Liver (tissue), 9 donors: ENCODE measurements around the gene PLA2G4F. TPM values are rescaled to one million over a fixed set of nuclear protein-coding genes. Genes with fewer than 3 reads are reported as not detected.
"Not testable (repeated sequence)": the region's sequence is repeated elsewhere in the genome, so short reads cannot be mapped to it uniquely, and the experiment has no call there.

ENCODE experiments used
- DNase-seq: peaks from one replicate; pipeline ENCODE4 v3.0.0-alpha.2; 2017; ENCODE audit warnings: low spot score
- H3K27ac ChIP-seq, 2 donors: one replicate each; pipeline ENCODE4 v1.7.0; 2013; ENCODE audit warnings: inconsistent platforms in 2 of 2, low read length in 2 of 2, control low read depth in 1 of 2, low read depth in 1 of 2, mild to moderate bottlenecking in 1 of 2
- H3K27me3 ChIP-seq, 4 donors: one replicate each; pipeline versions ENCODE4 v1.6.1 to v1.7.0; 2013; ENCODE audit warnings: low read length in 3 of 4, inconsistent platforms in 1 of 4, mild to moderate bottlenecking in 1 of 4, moderate library complexity in 1 of 4; ENCODE audit not compliant: control insufficient read depth in 4 of 4, insufficient read depth in 4 of 4
- H3K36me3 ChIP-seq, 4 donors: one replicate each; pipeline versions ENCODE4 v1.6.1 to v1.7.0; 2013; ENCODE audit warnings: low read length in 3 of 4, mild to moderate bottlenecking in 3 of 4, low read depth in 1 of 4, moderate library complexity in 1 of 4; ENCODE audit not compliant: control insufficient read depth in 4 of 4, insufficient read depth in 3 of 4
- H3K4me1 ChIP-seq, 4 donors: one replicate each; pipeline versions ENCODE4 v1.6.1 to v1.7.0; 2013; ENCODE audit warnings: low read length in 3 of 4, mild to moderate bottlenecking in 3 of 4, moderate library complexity in 1 of 4; ENCODE audit not compliant: control insufficient read depth in 4 of 4, insufficient read depth in 4 of 4
- H3K4me3 ChIP-seq, 3 donors: one replicate each; pipeline versions ENCODE4 v1.6.1 to v1.7.0; 2013; ENCODE audit warnings: low read length in 3 of 3, control low read depth in 1 of 3, low read depth in 1 of 3, mild to moderate bottlenecking in 1 of 3
- H3K9ac ChIP-seq, 2 donors: one replicate each; pipeline ENCODE4 v1.7.0; 2013; ENCODE audit warnings: low read length in 2 of 2, mild to moderate bottlenecking in 2 of 2, moderate library complexity in 2 of 2, control low read depth in 1 of 2, low read depth in 1 of 2
- H3K9me3 ChIP-seq, 4 donors: one replicate each; pipeline versions ENCODE4 v1.6.1 to v1.7.0; 2013; ENCODE audit warnings: low read length in 3 of 4; ENCODE audit not compliant: control insufficient read depth in 4 of 4
- EGR1 ChIP-seq, 2 donors: IDR thresholded peaks; 2 replicates each; pipeline ENCODE4 v1.6.1; 2016 to 2018; ENCODE audit warnings: antibody characterized with exemption in 2 of 2, low read depth in 2 of 2
- FOXA1 ChIP-seq: IDR thresholded peaks from 2 replicates; pipeline ENCODE4 v1.6.1; 2016; ENCODE audit warnings: antibody characterized with exemption
- FOXA2 ChIP-seq: IDR thresholded peaks from 2 replicates; pipeline ENCODE4 v1.6.1; 2016; ENCODE audit warnings: antibody characterized with exemption
- GABPA ChIP-seq, 2 donors: IDR thresholded peaks in 1 of 2; conservative IDR thresholded peaks in 1 of 2; 2 replicates each; pipeline ENCODE4 v1.6.1; 2016; ENCODE audit warnings: antibody characterized with exemption in 2 of 2, mild to moderate bottlenecking in 1 of 2, moderate library complexity in 1 of 2
- HNF4A ChIP-seq, 2 donors: conservative IDR thresholded peaks; 2 replicates each; pipeline ENCODE4 v1.6.1; 2016; ENCODE audit warnings: antibody characterized with exemption in 2 of 2, mild to moderate bottlenecking in 2 of 2
- NR2F2 ChIP-seq: IDR thresholded peaks from 2 replicates; pipeline ENCODE4 v1.6.1; 2016; ENCODE audit warnings: antibody characterized with exemption
- RAD21 ChIP-seq, 2 donors: IDR thresholded peaks; 2 replicates each; pipeline ENCODE4 v1.6.1; 2016; ENCODE audit warnings: antibody characterized with exemption in 2 of 2, mild to moderate bottlenecking in 2 of 2
- RXRA ChIP-seq, 2 donors: IDR thresholded peaks; 2 replicates each; pipeline ENCODE4 v1.6.1; 2017 to 2018; ENCODE audit warnings: antibody characterized with exemption in 2 of 2, mild to moderate bottlenecking in 1 of 2
- SP1 ChIP-seq: IDR thresholded peaks from 2 replicates; pipeline ENCODE4 v1.6.1; 2018; ENCODE audit warnings: antibody characterized with exemption, mild to moderate bottlenecking
- TAF1 ChIP-seq: conservative IDR thresholded peaks from 2 replicates; pipeline ENCODE4 v1.6.1; 2016; ENCODE audit warnings: antibody characterized with exemption, mild to moderate bottlenecking
- YY1 ChIP-seq: IDR thresholded peaks from 2 replicates; pipeline ENCODE4 v1.6.1; 2016; ENCODE audit warnings: antibody characterized with exemption, mild to moderate bottlenecking
- WGBS: extraction: QIAGEN DNeasy Blood & Tissue Kit; methylation state at CpG from one replicate; pipeline ENCODE4 v1.1.7; 2013; 5-methylcytosine and 5-hydroxymethylcytosine counted together
- polyA plus RNA-seq, 2 donors: library from polyadenylated mRNA; stranded (reverse) in 1 of 2; unstranded in 1 of 2; fragments of 200-250 nt in 1 of 2; fragments of >200 nt in 1 of 2; fragmentation: Nextera tagmentation in 1 of 2; extraction: Ambion mirVana in 1 of 2; gene quantifications; one replicate each; pipeline versions ENCODE4 v1.2.1 to v1.2.3, GENCODE V29; 2013 to 2015
- total RNA-seq, 2 donors: library from RNA; depleted of rRNA; stranded (reverse); fragments of >200 nt; gene quantifications; one replicate each; pipeline ENCODE4 v1.2.3, GENCODE V29; 2014
- TF ChIP-seq, protein P1 (sequence below): IDR thresholded peaks from 2 replicates; pipeline ENCODE4 v1.6.1; 2016; ENCODE audit warnings: antibody characterized with exemption
- TF ChIP-seq, protein P2 (sequence below): fragments of 150-350 bp; IDR thresholded peaks from 2 replicates; pipeline ENCODE4 v1.5.1; 2017; ENCODE audit warnings: improper control_type of control experiment, low read depth, low read length; ENCODE audit not compliant: missing input control
- TF ChIP-seq, protein P3 (sequence below): IDR thresholded peaks from 2 replicates; pipeline ENCODE4 v1.6.1; 2016; ENCODE audit warnings: antibody characterized with exemption
- TF ChIP-seq, protein P4 (sequence below): IDR thresholded peaks from 2 replicates; pipeline ENCODE4 v1.6.1; 2016; ENCODE audit warnings: antibody characterized with exemption
- TF ChIP-seq, protein P5 (sequence below): IDR thresholded peaks from 2 replicates; pipeline ENCODE4 v1.6.1; 2016; ENCODE audit warnings: antibody characterized with exemption, mild to moderate bottlenecking
- donor health status: healthy.
- donor health status: healthy.
- donor health status: healthy.
- donor health status: healthy.
- donor health status: healthy.

The PLA2G4F gene
- total and polyA plus RNA-seq, 4 donors = not detected

DNA sequence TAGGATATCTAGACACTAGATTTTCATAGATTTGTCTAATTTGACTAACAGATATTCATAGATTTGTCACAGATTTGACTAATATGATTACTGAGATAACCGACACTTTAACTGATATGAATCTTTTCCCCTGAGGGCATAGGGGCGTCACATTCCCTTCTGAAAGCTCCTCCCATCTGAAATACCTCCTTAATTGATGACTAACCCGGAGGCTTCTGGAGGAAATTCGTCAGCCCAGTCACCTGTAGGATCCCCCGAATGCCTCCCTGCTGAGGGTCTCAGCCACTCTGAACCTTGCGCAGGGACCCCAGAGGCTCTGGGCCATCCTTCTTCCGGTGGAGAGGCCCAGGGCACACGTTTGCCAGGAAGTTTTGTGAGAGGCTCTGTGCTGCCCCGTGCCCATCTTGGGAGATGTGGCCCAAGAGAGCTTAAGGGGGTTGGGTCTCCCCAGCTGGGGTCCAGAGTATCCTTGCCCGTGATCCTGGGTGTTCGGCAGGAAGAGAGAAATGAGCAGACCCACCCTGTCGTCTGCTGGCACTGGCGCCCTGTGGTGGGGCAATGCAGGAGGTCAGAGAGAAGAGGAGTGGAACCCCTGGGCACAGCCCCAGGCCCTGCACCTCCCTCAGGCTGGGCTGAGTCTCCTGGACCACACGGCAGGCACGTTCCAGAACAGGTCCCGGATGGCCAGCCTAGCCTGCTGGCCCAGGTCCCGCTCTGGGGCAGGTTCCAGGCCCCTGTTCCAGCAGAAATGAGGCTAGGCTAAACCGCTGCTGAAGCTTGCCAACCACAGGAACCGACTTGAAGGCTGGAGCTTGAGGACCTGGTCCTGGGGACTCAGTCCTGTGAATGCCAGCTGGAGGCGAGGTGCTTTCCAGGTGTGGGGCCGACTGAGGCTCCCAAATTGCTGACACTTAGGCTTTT, 63.8 kb downstream of the PLA2G4F start:
- no peak overlapping the region for H3K9ac ChIP-seq
- TF ChIP-seq YY1 (no peak), NR2F2 (no peak)
- TF ChIP-seq, protein P1, sequence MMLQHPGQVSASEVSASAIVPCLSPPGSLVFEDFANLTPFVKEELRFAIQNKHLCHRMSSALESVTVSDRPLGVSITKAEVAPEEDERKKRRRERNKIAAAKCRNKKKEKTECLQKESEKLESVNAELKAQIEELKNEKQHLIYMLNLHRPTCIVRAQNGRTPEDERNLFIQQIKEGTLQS = no peak
- no peaks in the 10 kb centered on the region for H3K27me3 ChIP-seq
- H3K9me3 ChIP-seq = no peaks in the 10 kb centered on the region
- no peak overlapping the region for H3K4me3 ChIP-seq
- no peak for DNase-seq
- no peaks in the 10 kb centered on the region for H3K36me3 ChIP-seq
- no peak overlapping the region for H3K27ac ChIP-seq
- H3K4me1 ChIP-seq = no peaks in the 10 kb centered on the region
- WGBS = 85% methylated on average over 21 of the region's 21 CpGs

DNA sequence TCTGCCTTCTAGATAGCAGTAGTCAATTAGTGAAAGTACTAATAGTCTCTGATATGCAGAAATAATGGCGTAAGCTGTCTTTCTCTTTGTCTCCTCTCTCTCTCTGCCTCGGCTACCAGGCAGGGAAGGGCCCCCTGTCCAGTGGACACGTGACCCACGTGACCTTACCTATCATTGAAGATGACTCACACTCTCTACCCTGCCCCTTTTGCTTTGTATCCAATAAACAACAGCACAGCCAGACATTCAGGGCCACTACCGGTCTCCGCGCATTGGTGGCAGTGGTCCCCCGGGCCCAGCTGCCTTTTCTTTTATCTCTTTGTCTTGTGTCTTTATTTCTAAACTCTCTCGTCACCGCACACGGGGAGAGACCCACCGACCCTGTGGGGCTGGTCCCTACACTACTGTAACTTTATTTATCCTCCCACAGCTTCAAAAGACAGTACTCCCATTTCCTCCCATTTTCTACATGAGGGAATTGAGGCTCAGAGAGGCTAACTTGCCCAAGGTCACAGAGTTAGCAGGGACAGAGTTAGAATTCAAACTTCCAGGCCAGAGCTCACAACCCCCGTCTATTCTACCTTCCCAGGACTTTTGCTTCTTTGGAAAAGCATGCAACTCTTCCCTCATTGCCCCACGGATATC, 64.6 kb downstream of the PLA2G4F start:
- not testable (repeated sequence) for H3K4me1 ChIP-seq, H3K9me3 ChIP-seq, H3K27me3 ChIP-seq, H3K4me3 ChIP-seq, H3K36me3 ChIP-seq, DNase-seq, H3K9ac ChIP-seq, H3K27ac ChIP-seq
- 87% methylated on average over 14 of the region's 14 CpGs for WGBS

DNA sequence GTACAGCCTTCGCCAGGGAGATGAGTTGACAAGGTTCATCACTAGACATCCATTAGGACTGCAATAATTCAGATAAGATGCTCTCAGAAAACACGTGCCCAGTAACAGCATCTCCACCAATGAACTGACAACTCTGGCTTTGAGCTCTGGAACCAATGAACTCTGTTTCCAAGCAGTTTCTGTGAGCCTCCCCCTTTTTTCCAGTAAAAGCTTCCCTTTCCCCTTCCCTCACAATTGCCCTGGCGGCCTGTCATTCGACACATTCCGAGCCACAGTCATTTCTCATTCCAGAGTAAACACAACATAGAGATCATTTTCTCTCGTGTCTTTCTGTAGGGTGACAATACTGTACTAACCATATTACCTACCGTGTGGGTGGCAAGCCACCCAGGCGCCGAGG, 65.7 kb downstream of the PLA2G4F start:
- H3K9ac ChIP-seq = no peak overlapping the region
- H3K9me3 ChIP-seq = no peaks in the 10 kb centered on the region
- no peaks in the 10 kb centered on the region for H3K4me1 ChIP-seq
- TF ChIP-seq YY1 (no peak), NR2F2 (no peak), RXRA (IDR thresholded peaks at IDR 0.05) (no peak), TAF1 (no peak), SP1 (no peak), RAD21 (IDR thresholded peaks at IDR 0.05) (no peak), FOXA2 (no peak), GABPA (IDR thresholded peaks at IDR 0.05 in 1 of 2, conservative IDR thresholded peaks at IDR 0.05 in 1 of 2) (no peak), EGR1 (IDR thresholded peaks at IDR 0.05; ENCODE audit: low read depth in 2 of 2) (no peak), HNF4A (conservative IDR thresholded peaks at IDR 0.05) (no peak), FOXA1 (no peak)
- TF ChIP-seq, protein P2, sequence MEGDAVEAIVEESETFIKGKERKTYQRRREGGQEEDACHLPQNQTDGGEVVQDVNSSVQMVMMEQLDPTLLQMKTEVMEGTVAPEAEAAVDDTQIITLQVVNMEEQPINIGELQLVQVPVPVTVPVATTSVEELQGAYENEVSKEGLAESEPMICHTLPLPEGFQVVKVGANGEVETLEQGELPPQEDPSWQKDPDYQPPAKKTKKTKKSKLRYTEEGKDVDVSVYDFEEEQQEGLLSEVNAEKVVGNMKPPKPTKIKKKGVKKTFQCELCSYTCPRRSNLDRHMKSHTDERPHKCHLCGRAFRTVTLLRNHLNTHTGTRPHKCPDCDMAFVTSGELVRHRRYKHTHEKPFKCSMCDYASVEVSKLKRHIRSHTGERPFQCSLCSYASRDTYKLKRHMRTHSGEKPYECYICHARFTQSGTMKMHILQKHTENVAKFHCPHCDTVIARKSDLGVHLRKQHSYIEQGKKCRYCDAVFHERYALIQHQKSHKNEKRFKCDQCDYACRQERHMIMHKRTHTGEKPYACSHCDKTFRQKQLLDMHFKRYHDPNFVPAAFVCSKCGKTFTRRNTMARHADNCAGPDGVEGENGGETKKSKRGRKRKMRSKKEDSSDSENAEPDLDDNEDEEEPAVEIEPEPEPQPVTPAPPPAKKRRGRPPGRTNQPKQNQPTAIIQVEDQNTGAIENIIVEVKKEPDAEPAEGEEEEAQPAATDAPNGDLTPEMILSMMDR = no peak
- TF ChIP-seq, protein P3, sequence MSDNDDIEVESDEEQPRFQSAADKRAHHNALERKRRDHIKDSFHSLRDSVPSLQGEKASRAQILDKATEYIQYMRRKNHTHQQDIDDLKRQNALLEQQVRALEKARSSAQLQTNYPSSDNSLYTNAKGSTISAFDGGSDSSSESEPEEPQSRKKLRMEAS = no peak
- TF ChIP-seq, protein P1 = no peak
- TF ChIP-seq, protein P4, sequence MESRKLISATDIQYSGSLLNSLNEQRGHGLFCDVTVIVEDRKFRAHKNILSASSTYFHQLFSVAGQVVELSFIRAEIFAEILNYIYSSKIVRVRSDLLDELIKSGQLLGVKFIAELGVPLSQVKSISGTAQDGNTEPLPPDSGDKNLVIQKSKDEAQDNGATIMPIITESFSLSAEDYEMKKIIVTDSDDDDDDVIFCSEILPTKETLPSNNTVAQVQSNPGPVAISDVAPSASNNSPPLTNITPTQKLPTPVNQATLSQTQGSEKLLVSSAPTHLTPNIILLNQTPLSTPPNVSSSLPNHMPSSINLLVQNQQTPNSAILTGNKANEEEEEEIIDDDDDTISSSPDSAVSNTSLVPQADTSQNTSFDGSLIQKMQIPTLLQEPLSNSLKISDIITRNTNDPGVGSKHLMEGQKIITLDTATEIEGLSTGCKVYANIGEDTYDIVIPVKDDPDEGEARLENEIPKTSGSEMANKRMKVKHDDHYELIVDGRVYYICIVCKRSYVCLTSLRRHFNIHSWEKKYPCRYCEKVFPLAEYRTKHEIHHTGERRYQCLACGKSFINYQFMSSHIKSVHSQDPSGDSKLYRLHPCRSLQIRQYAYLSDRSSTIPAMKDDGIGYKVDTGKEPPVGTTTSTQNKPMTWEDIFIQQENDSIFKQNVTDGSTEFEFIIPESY = no peak
- TF ChIP-seq, protein P5, sequence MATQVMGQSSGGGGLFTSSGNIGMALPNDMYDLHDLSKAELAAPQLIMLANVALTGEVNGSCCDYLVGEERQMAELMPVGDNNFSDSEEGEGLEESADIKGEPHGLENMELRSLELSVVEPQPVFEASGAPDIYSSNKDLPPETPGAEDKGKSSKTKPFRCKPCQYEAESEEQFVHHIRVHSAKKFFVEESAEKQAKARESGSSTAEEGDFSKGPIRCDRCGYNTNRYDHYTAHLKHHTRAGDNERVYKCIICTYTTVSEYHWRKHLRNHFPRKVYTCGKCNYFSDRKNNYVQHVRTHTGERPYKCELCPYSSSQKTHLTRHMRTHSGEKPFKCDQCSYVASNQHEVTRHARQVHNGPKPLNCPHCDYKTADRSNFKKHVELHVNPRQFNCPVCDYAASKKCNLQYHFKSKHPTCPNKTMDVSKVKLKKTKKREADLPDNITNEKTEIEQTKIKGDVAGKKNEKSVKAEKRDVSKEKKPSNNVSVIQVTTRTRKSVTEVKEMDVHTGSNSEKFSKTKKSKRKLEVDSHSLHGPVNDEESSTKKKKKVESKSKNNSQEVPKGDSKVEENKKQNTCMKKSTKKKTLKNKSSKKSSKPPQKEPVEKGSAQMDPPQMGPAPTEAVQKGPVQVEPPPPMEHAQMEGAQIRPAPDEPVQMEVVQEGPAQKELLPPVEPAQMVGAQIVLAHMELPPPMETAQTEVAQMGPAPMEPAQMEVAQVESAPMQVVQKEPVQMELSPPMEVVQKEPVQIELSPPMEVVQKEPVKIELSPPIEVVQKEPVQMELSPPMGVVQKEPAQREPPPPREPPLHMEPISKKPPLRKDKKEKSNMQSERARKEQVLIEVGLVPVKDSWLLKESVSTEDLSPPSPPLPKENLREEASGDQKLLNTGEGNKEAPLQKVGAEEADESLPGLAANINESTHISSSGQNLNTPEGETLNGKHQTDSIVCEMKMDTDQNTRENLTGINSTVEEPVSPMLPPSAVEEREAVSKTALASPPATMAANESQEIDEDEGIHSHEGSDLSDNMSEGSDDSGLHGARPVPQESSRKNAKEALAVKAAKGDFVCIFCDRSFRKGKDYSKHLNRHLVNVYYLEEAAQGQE = no peak
- no peaks in the 10 kb centered on the region for H3K36me3 ChIP-seq
- WGBS = 89% methylated on average over 9 of the region's 9 CpGs
- no peak for DNase-seq
- H3K4me3 ChIP-seq = no peak overlapping the region
- no peaks in the 10 kb centered on the region for H3K27me3 ChIP-seq
- H3K27ac ChIP-seq = no peak overlapping the region
